ENCODE measurements around the gene PTPN2.

The PTPN2 gene

GRCh38 chr18:12773369-12773768 lies 110.7 kb downstream of the PTPN2 start:
- peaks cover 6% of the 10 kb centered on the region for H3K9me3 ChIP-seq (ENCODE audit: insufficient read depth, low read length, severe bottlenecking)
- H3K4me1 ChIP-seq (ENCODE audit: insufficient read depth, low read length): peaks cover 54% of the 10 kb centered on the region
- peaks cover 55% of the 10 kb centered on the region for H3K36me3 ChIP-seq (ENCODE audit: insufficient read depth, low read length)
- peak overlapping the region; percentile 58 for H3K4me2 ChIP-seq (ENCODE audit: insufficient read depth, low read length)
- peak overlapping the region; percentile 72 to 94 for H3K4me3 ChIP-seq (ENCODE audit: low read depth in 1 of 2, low read length in 2 of 2)
- no peaks in the 10 kb centered on the region for H3K27me3 ChIP-seq (ENCODE audit: insufficient read depth, low read length, poor library complexity)
- H3K27ac ChIP-seq (ENCODE audit: low read length): peak overlapping the region; percentile 94
- peak overlapping the region; percentile 80 for H3K9ac ChIP-seq (ENCODE audit: low read depth, low read length)
- TF ChIP-seq EZH2 (IDR thresholded peaks at IDR 0.05; ENCODE audit: borderline replicate concordance, low read depth, low read length, severe bottlenecking): no peak
- no peak for TF ChIP-seq CTCF (IDR thresholded peaks at IDR 0.05; ENCODE audit: borderline replicate concordance, extremely low read depth, low read length, poor library complexity, severe bottlenecking)
- no peak overlapping the region for H2AFZ ChIP-seq (ENCODE audit: low read depth, low read length)
- peaks cover 50% of the 10 kb centered on the region for H4K20me1 ChIP-seq (ENCODE audit: insufficient read depth, low read length)
- peaks cover 79% of the 10 kb centered on the region for H3K79me2 ChIP-seq (ENCODE audit: insufficient read depth, low read length)
- DNase-seq: peak; percentile 71
- peak; percentile 62 for ATAC-seq (ENCODE audit: insufficient read depth, low read depth)

GRCh38 chr18:12772111-12772510 lies 111.9 kb downstream of the PTPN2 start:
- no peaks in the 10 kb centered on the region for H3K27me3 ChIP-seq (ENCODE audit: insufficient read depth, low read length, poor library complexity)
- peak overlapping the region; percentile 11; the same call in 1 of the 2 replicates for H3K9ac ChIP-seq (ENCODE audit: low read depth, low read length)
- H4K20me1 ChIP-seq (ENCODE audit: insufficient read depth, low read length): peaks cover 62% of the 10 kb centered on the region
- H3K4me3 ChIP-seq (ENCODE audit: low read depth in 1 of 2, low read length in 2 of 2): peak overlapping the region in 1 of 2 experiments; percentile 49; a peak in 2 of 4 replicates
- H2AFZ ChIP-seq (ENCODE audit: low read depth, low read length): no peak overlapping the region
- H3K27ac ChIP-seq (ENCODE audit: low read length): peak overlapping the region; percentile 46
- ATAC-seq (ENCODE audit: insufficient read depth, low read depth) (no peak), DNase-seq (no peak)
- TF ChIP-seq CTCF (IDR thresholded peaks at IDR 0.05; ENCODE audit: borderline replicate concordance, extremely low read depth, low read length, poor library complexity, severe bottlenecking): no peak
- no peak for TF ChIP-seq EZH2 (IDR thresholded peaks at IDR 0.05; ENCODE audit: borderline replicate concordance, low read depth, low read length, severe bottlenecking)
- peaks cover 6% of the 10 kb centered on the region for H3K9me3 ChIP-seq (ENCODE audit: insufficient read depth, low read length, severe bottlenecking)
- H3K79me2 ChIP-seq (ENCODE audit: insufficient read depth, low read length): peaks cover 92% of the 10 kb centered on the region
- peaks cover 66% of the 10 kb centered on the region for H3K4me1 ChIP-seq (ENCODE audit: insufficient read depth, low read length)
- peaks cover 67% of the 10 kb centered on the region for H3K36me3 ChIP-seq (ENCODE audit: insufficient read depth, low read length)
- H3K4me2 ChIP-seq (ENCODE audit: insufficient read depth, low read length): peak overlapping the region; percentile 58

- H3K4me1 ChIP-seq (ENCODE audit: insufficient read depth, low read length): peaks cover 76% of the 10 kb centered on the region
- peaks cover 82% of the 10 kb centered on the region for H3K36me3 ChIP-seq (ENCODE audit: insufficient read depth, low read length)
- 0 out of 2 replicates have a peak overlapping the region, but pooled peaks have one; percentile 11 for H3K9ac ChIP-seq (ENCODE audit: low read depth, low read length)
- ATAC-seq (ENCODE audit: insufficient read depth, low read depth): no peak
- H3K4me2 ChIP-seq (ENCODE audit: insufficient read depth, low read length): peak overlapping the region; percentile 58
- peak; percentile 7 for DNase-seq
- H4K20me1 ChIP-seq (ENCODE audit: insufficient read depth, low read length): peaks cover 73% of the 10 kb centered on the region
- TF ChIP-seq CTCF (IDR thresholded peaks at IDR 0.05; ENCODE audit: borderline replicate concordance, extremely low read depth, low read length, poor library complexity, severe bottlenecking): no peak
- no peak for TF ChIP-seq EZH2 (IDR thresholded peaks at IDR 0.05; ENCODE audit: borderline replicate concordance, low read depth, low read length, severe bottlenecking)
- no peak overlapping the region for H2AFZ ChIP-seq (ENCODE audit: low read depth, low read length)
- H3K27ac ChIP-seq (ENCODE audit: low read length): peak overlapping the region; percentile 73
- H3K27me3 ChIP-seq (ENCODE audit: insufficient read depth, low read length, poor library complexity): no peaks in the 10 kb centered on the region
- H3K9me3 ChIP-seq (ENCODE audit: insufficient read depth, low read length, severe bottlenecking): no peaks in the 10 kb centered on the region
- H3K4me3 ChIP-seq (ENCODE audit: low read depth in 1 of 2, low read length in 2 of 2): peak overlapping the region in 1 of 2 experiments; percentile 33; a peak in 1 of 4 replicates
- H3K79me2 ChIP-seq (ENCODE audit: insufficient read depth, low read length): peaks cover 99% of the 10 kb centered on the region
These were observed 113.4 kb downstream of the PTPN2 start for GRCh38 chr18:12770469-12771219.
